Fibroblast of lung (primary cell): ENCODE data around the gene KMT5C. TPM values are rescaled to one million over a fixed set of nuclear protein-coding genes. Genes with fewer than 3 reads are reported as not detected.

Experiments
- DNase-seq, 2 donors: peaks; one replicate each; pipeline versions ENCODE4 v3.0.0 to v3.0.0-alpha.2; 2010; ENCODE audit warnings: low read depth in 2 of 2
- H2AFZ ChIP-seq: 2 replicates; pipeline ENCODE4 v1.5.1; 2012; ENCODE audit warnings: low read length, control low read depth, inconsistent platforms
- H3K27ac ChIP-seq: 2 replicates; pipeline ENCODE4 v1.5.1; 2011; ENCODE audit warnings: low read length, control low read depth; ENCODE audit not compliant: insufficient read depth
- H3K27me3 ChIP-seq: 2 replicates; pipeline ENCODE4 v1.5.1; 2011; ENCODE audit warnings: mild to moderate bottlenecking, low read length; ENCODE audit not compliant: control insufficient read depth, insufficient read depth
- H3K36me3 ChIP-seq: 2 replicates; pipeline ENCODE4 v1.5.1; 2011; ENCODE audit warnings: low read length; ENCODE audit not compliant: control insufficient read depth, insufficient read depth
- H3K4me1 ChIP-seq: 2 replicates; pipeline ENCODE4 v1.5.1; 2011; ENCODE audit warnings: low read length; ENCODE audit not compliant: control insufficient read depth, insufficient read depth; ENCODE audit errors: extremely low read depth
- H3K4me2 ChIP-seq: 2 replicates; pipeline ENCODE4 v1.5.1; 2011; ENCODE audit warnings: low read length, control low read depth; ENCODE audit not compliant: insufficient read depth; ENCODE audit errors: extremely low read depth
- H3K4me3 ChIP-seq, 4 experiments: fragments of 200-600 bp in 1 of 4; sonication (generic) in 1 of 4; replicated peaks in 1 of 4; 2 replicates each; pipeline ENCODE4 v1.5.1; 2011 to 2016; ENCODE audit warnings: low read length in 4 of 4, low read depth in 3 of 4, mild to moderate bottlenecking in 3 of 4, control low read depth in 2 of 4, inconsistent platforms in 1 of 4, mixed read lengths in 1 of 4; ENCODE audit not compliant: insufficient read depth in 1 of 4; ENCODE audit errors: control extremely low read depth in 1 of 4
- H3K79me2 ChIP-seq: 2 replicates; pipeline ENCODE4 v1.5.1; 2012; ENCODE audit warnings: mild to moderate bottlenecking, low read length, inconsistent platforms; ENCODE audit not compliant: control insufficient read depth, insufficient read depth
- H3K9ac ChIP-seq: 2 replicates; pipeline ENCODE4 v1.5.1; 2011; ENCODE audit warnings: mild to moderate bottlenecking, low read length, control low read depth; ENCODE audit not compliant: insufficient read depth
- H3K9me3 ChIP-seq: 2 replicates; pipeline ENCODE4 v1.5.1; 2012; ENCODE audit warnings: low read depth, low read length; ENCODE audit not compliant: control insufficient read depth, insufficient read depth
- H4K20me1 ChIP-seq: 2 replicates; pipeline ENCODE4 v1.5.1; 2011; ENCODE audit warnings: low read length; ENCODE audit not compliant: control insufficient read depth, insufficient read depth; ENCODE audit errors: extremely low read depth
- EZH2 ChIP-seq: IDR thresholded peaks from 2 replicates; pipeline ENCODE4 v1.5.1; 2012; ENCODE audit warnings: low read length, control low read depth, mild to moderate bottlenecking; ENCODE audit errors: missing control alignments
- polyA plus RNA-seq, 2 donors: library from polyadenylated mRNA; depleted of rRNA in 1 of 2; stranded (reverse) in 1 of 2; unstranded in 1 of 2; fragments of >200 nt; gene quantifications; 2 replicates each; pipeline ENCODE4 v1.2.1, GENCODE V29; 2011 to 2012; ENCODE audit warnings: missing spikeins in 1 of 2
- total RNA-seq: library from RNA; depleted of rRNA; stranded (reverse); fragments of >200 nt; gene quantifications from 2 replicates; pipeline ENCODE4 v1.2.1, GENCODE V29; 2014
- TF ChIP-seq, protein P1 (sequence below), 2 donors: IDR thresholded peaks in 1 of 2; conservative IDR thresholded peaks in 1 of 2; 1 replicate in 1 of 2; 2 replicates in 1 of 2; pipeline ENCODE4 v1.5.1; 2011 to 2012; ENCODE audit warnings: low read length in 2 of 2, control low read depth in 1 of 2, inconsistent platforms in 1 of 2, low read depth in 1 of 2, mild to moderate bottlenecking in 1 of 2

The KMT5C gene
- total and polyA plus RNA-seq, 2 donors (not counting 1 experiment from before 2014, with no cell fraction given), result 2.5 to 4.1 TPM

GRCh38 chr19:55308281-55308680 is 31.4 kb upstream of the KMT5C start:
- H3K9ac ChIP-seq, result no peak overlapping the region
- no peak overlapping the region for H2AFZ ChIP-seq
- no peaks in the 10 kb centered on the region for H3K27me3 ChIP-seq
- H3K79me2 ChIP-seq, result no peaks in the 10 kb centered on the region
- no peaks in the 10 kb centered on the region for H3K4me1 ChIP-seq
- no peak for DNase-seq
- no peak overlapping the region for H3K4me2 ChIP-seq
- TF ChIP-seq, protein P1, sequence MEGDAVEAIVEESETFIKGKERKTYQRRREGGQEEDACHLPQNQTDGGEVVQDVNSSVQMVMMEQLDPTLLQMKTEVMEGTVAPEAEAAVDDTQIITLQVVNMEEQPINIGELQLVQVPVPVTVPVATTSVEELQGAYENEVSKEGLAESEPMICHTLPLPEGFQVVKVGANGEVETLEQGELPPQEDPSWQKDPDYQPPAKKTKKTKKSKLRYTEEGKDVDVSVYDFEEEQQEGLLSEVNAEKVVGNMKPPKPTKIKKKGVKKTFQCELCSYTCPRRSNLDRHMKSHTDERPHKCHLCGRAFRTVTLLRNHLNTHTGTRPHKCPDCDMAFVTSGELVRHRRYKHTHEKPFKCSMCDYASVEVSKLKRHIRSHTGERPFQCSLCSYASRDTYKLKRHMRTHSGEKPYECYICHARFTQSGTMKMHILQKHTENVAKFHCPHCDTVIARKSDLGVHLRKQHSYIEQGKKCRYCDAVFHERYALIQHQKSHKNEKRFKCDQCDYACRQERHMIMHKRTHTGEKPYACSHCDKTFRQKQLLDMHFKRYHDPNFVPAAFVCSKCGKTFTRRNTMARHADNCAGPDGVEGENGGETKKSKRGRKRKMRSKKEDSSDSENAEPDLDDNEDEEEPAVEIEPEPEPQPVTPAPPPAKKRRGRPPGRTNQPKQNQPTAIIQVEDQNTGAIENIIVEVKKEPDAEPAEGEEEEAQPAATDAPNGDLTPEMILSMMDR (conservative IDR thresholded peaks at IDR 0.05 in 1 of 2, IDR thresholded peaks at IDR 0.05 in 1 of 2; ENCODE audit: low read depth in 1 of 2, low read length in 2 of 2), result no peak
- no peak for TF ChIP-seq EZH2
- H3K36me3 ChIP-seq, result peaks cover 5% of the 10 kb centered on the region
- no peaks in the 10 kb centered on the region for H3K9me3 ChIP-seq
- H3K4me3 ChIP-seq, result no peak overlapping the region
- H4K20me1 ChIP-seq, result no peaks in the 10 kb centered on the region
- no peak overlapping the region for H3K27ac ChIP-seq

GRCh38 chr19:55309448-55309847 is 30.2 kb upstream of the KMT5C start:
- DNase-seq, result no peak
- no peak overlapping the region for H2AFZ ChIP-seq
- no peaks in the 10 kb centered on the region for H3K79me2 ChIP-seq
- H3K27me3 ChIP-seq, result no peaks in the 10 kb centered on the region
- H3K4me3 ChIP-seq, result no peak overlapping the region
- H3K9me3 ChIP-seq, result no peaks in the 10 kb centered on the region
- no peak overlapping the region for H3K9ac ChIP-seq
- no peaks in the 10 kb centered on the region for H3K4me1 ChIP-seq
- H3K27ac ChIP-seq, result no peak overlapping the region
- TF ChIP-seq, protein P1 (conservative IDR thresholded peaks at IDR 0.05 in 1 of 2, IDR thresholded peaks at IDR 0.05 in 1 of 2; ENCODE audit: low read depth in 1 of 2, low read length in 2 of 2), result no peak
- TF ChIP-seq EZH2, result no peak
- H3K4me2 ChIP-seq, result no peak overlapping the region
- peaks cover 5% of the 10 kb centered on the region for H3K36me3 ChIP-seq
- no peaks in the 10 kb centered on the region for H4K20me1 ChIP-seq

DNA sequence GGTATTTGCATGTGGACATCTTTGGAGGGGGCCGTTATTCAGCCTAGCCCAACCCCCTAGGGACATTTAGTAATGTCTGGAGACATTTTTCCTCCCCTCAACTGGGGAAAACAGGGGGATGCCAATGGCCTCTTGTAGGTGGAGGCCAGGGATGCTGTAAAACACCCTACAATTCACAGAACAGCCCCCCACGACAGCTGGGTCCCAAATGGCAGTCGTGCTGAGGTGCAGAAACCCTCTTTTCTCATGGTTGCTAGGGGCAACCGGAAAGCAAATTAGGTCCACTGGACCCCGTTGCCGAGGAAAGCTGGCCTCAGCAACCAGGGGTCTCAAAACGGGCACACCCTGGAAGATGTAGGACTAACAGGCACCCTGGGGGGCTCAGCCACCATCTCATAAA is 29.2 kb upstream of the KMT5C start:
- DNase-seq, result no peak
- no peaks in the 10 kb centered on the region for H3K27me3 ChIP-seq

More for the DNA sequence above, 29.2 kb upstream of the KMT5C start:
- H2AFZ ChIP-seq, result no peak overlapping the region
- H4K20me1 ChIP-seq, result no peaks in the 10 kb centered on the region
- TF ChIP-seq, protein P1 (conservative IDR thresholded peaks at IDR 0.05 in 1 of 2, IDR thresholded peaks at IDR 0.05 in 1 of 2; ENCODE audit: low read depth in 1 of 2, low read length in 2 of 2), result no peak
- no peak for TF ChIP-seq EZH2
- H3K27ac ChIP-seq, result no peak overlapping the region
- no peak overlapping the region for H3K4me3 ChIP-seq
- peaks cover 5% of the 10 kb centered on the region for H3K36me3 ChIP-seq
- H3K4me1 ChIP-seq, result no peaks in the 10 kb centered on the region
- H3K9ac ChIP-seq, result no peak overlapping the region
- H3K9me3 ChIP-seq, result no peaks in the 10 kb centered on the region
- no peaks in the 10 kb centered on the region for H3K79me2 ChIP-seq
- H3K4me2 ChIP-seq, result no peak overlapping the region
